ENCODE data around the gene ESM1.

The ESM1 gene

DNA sequence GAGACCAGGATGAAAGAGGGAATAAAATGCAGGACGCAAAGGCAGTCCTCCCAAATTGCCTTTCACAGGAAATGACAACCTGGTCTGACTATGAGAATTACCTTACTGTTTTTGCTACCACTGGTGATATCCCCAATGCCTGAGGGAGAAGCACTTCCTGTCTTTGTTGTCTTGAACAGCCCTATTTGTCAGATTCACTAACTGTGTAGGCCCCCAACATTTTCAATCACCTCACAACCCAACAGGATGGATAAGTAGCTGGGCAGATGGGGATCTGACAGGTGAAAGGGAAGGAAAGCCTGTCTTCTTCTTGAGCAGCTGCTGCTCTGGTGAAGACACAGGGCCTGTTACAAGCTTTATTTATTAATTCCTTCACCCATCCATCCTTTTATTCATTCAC lies 9.7 kb downstream of the ESM1 start:
- DNase-seq = no peak

GRCh38 chr5:54969856-54970828 lies 15.3 kb downstream of the ESM1 start:
- no peak for DNase-seq

DNA sequence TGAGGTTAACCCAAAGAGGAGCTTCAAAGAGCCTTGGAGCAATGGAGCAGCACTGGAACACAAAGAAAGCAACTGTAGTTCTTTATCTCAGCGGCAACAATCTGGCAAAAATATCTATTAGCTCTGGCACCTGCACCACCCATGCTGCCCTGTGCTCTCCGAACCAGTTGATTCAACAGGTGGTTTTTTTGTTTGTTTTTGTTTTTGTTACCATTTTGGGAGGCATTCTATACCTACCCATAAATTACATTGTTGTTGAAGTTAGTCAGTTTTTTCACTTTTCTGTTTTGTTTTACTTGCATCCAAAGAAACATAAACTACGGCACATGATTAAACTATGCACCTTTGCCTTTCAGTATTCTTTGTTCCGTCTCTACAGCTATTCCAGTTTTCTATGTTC lies 16.2 kb downstream of the ESM1 start:
- no peak for DNase-seq

DNA sequence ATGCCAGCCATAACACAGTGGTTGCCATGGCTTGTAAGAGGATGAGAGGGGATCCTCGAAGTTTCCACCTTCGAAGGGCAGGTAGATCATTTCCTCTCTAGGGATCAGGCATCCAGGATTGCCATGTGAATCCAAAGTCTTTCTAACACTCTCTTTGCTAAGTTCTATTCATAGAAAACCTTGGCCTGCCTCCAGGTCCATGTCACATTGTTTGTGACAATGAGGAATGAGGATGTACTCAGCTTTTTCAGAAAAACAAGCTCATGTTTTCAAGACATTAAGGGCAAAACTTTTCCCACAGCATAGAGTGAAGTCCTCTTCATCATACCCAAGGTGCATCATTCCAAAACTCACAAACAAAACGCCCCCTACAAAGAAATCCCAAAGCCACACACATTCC lies 19.6 kb downstream of the ESM1 start:
- DNase-seq = no peak

DNA sequence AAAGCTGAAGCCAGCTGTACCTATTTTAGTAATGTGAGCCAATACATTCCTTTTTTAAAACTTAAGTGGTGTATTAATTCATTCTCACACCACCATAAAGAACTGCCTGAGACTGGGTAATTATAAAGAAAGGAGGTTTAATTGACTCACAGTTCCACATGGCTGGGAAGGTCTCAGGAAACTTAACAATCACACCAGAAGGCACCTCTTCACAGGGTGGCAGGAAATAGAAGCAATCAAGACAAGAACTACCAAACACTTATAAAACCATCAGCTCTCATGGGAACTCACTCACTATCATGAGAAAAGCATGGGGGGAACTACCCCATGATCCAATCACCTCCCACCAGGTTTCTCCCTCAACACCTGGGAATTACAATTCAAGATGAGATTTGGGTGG lies 21.0 kb downstream of the ESM1 start:
- no peak for DNase-seq

GRCh38 chr5:54959673-54960418 lies 25.5 kb downstream of the ESM1 start:
- DNase-seq = peak; percentile 19 to 50

GRCh38 chr5:54956922-54957321 lies 28.5 kb downstream of the ESM1 start:
- DNase-seq = no peak

- no peak for DNase-seq
Measured at GRCh38 chr5:54947187-54947586, 38.2 kb downstream of the ESM1 start.

DNA sequence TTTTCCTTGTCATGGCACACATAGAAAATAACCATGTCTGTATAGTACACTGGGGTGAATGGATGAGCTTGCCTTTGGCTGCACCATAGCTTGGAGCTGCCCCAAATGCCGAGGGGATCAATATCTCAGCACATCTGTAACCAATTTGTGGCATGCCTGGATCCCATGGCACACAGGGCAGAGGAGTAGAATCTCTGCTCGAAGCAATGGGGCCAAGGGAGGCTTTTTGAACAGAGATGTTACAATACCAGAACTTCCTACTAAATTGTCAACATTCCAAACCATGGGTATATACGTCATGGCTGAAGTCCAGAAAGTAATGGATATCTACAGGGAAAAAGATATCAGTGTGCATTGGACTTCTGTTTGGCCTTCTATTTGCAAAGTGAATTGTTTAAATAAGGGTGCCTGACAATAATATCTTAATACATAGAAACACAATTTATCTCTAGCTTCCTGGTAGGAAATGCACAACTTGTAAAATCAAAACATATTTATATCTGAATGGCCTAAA lies 39.0 kb downstream of the ESM1 start:
- no peak for DNase-seq

GRCh38 chr5:54944364-54944763 lies 41.0 kb downstream of the ESM1 start:
- DNase-seq = peak; percentile 34 to 35

DNA sequence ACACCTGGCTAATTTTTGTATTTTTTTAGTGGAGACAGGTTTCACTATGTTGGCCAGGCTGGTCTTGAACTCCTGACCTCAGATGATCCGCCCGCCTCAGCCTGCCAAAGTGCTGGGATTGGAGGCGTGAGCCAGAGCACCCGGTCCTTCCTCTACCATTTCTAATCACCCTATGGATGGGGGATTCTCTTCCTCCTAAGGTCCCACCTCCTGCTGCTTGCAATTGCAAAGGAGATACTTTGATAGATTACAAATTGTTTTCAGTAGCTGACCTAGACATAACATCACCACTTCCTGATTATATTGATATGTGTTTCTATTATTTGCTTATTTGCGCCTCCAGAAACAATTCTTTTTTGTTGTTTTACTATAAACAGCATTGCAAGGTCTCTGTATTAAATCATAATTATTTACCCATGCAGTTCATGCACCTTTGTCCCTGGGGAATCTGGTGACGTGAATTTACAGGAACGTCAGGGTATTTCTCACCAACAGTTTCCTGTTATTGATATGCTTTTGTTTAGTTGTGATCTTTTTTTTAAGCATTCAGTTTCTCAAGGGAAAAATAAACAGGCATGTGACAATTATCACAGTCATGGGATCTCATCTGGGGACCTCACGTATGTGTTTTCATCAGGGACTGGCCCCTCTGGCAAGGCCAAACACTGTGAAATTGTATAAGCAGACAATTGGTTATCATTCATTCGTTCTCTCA lies 43.2 kb downstream of the ESM1 start:
- DNase-seq = no peak

DNA sequence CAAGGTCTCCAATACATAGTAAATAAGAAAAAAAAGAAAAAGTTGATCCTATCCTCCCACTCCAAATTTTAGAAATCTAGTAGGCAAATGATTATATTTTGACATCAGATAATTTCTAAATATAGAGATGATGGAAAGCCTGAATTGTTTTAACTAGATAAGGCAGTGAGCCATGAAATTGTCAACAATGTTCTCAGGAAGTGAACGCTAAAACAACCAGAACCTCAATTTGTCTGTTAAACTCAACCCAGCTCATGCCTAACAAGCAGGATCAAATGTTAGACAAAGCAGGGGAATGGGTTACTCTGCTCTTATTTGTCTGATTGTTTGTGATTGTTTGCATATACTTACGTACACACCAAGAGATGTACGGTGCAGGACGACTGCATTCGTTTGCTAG lies 49.2 kb downstream of the ESM1 start:
- no peak for DNase-seq

- DNase-seq = no peak
Measured at GRCh38 chr5:54932789-54933188, 52.6 kb downstream of the ESM1 start.

- DNase-seq = no peak
Measured at GRCh38 chr5:54930736-54931135, 54.7 kb downstream of the ESM1 start.

Data from AML-193 (cell line).